PC-3 (cell line): ENCODE measurements around the gene PRSS1. TPM values are rescaled to one million over a fixed set of nuclear protein-coding genes. Genes with fewer than 3 reads are reported as not detected.

Source experiments
- ATAC-seq: fragments of 200-7000 bp; cut with Tn5 transposase; 2 replicates; pipeline ENCODE4 v1.9.1; 2020; ENCODE audit warnings: mild to moderate bottlenecking, moderate library complexity
- BruUV-seq: library from RNA; stranded (reverse); fragments of 400-500 nt; replicated peaks from 2 replicates; lab custom pipeline; 2021; lab: Mats Ljungman, UMichigan
- CTCF ChIA-PET: fragments of 300-600 bp; sonication (Branson Sonifier 250); formaldehyde crosslinking; loops from one replicate; lab custom pipeline; 2022; ENCODE audit warnings: antibody characterized with exemption; lab: Charles Lee
- POLR2A ChIA-PET: fragments of 300-600 bp; sonication (Branson Sonifier 250); formaldehyde crosslinking; loops from one replicate; lab custom pipeline; 2022; ENCODE audit warnings: antibody characterized with exemption; ENCODE audit not compliant: unreplicated experiment; lab: Charles Lee
- DNase-seq: peaks from one replicate; pipeline ENCODE4 v3.0.0-alpha.2; 2015
- H2AFZ ChIP-seq: fragments of 300-600 bp; sonication (generic); 2 replicates; pipeline ENCODE4 v1.6.0; 2016; ENCODE audit warnings: antibody characterized with exemption, low read length
- H3F3A ChIP-seq: fragments of 300-600 bp; sonication (generic); one replicate; pipeline ENCODE4 v1.6.0; 2017; ENCODE audit warnings: antibody characterized with exemption, low read length, control low read depth, mild to moderate bottlenecking; ENCODE audit not compliant: unreplicated experiment
- H3K27ac ChIP-seq: fragments of 300-600 bp; sonication (generic); 2 replicates; pipeline ENCODE4 v1.5.1; 2016; ENCODE audit warnings: mild to moderate bottlenecking, low read length
- H3K27me3 ChIP-seq: fragments of 300-600 bp; sonication (generic); 2 replicates; pipeline ENCODE4 v1.6.1; 2016; ENCODE audit warnings: low read length, mixed read lengths
- H3K36me3 ChIP-seq: fragments of 300-600 bp; sonication (generic); 2 replicates; pipeline ENCODE4 v1.6.1; 2016; ENCODE audit warnings: low read depth, mixed run types, low read length, mixed read lengths
- H3K4me1 ChIP-seq: fragments of 300-600 bp; sonication (generic); 2 replicates; pipeline ENCODE4 v1.5.1; 2016; ENCODE audit warnings: low read length; ENCODE audit not compliant: insufficient read depth
- H3K4me2 ChIP-seq: fragments of 300-600 bp; sonication (generic); 2 replicates; pipeline ENCODE4 v1.6.0; 2016; ENCODE audit warnings: low read length
- H3K4me3 ChIP-seq: fragments of 300-600 bp; sonication (generic); 2 replicates; pipeline ENCODE4 v1.5.1; 2016; ENCODE audit warnings: mild to moderate bottlenecking, low read length, mixed read lengths
- H3K79me2 ChIP-seq: fragments of 300-600 bp; sonication (generic); 2 replicates; pipeline ENCODE4 v1.6.1; 2017; ENCODE audit warnings: low read length, mixed read lengths
- H3K9ac ChIP-seq: fragments of 300-600 bp; sonication (generic); 2 replicates; pipeline ENCODE4 v1.6.0; 2016; ENCODE audit warnings: mild to moderate bottlenecking, low read length
- H3K9me2 ChIP-seq: fragments of 300-600 bp; sonication (generic); replicated peaks from 2 replicates; pipeline ENCODE4 v1.6.1; 2016; ENCODE audit warnings: mixed run types, low read length, mixed read lengths
- H3K9me3 ChIP-seq: fragments of 300-600 bp; sonication (generic); 2 replicates; pipeline ENCODE4 v1.6.1; 2016; ENCODE audit warnings: low read length, mixed read lengths
- H4K20me1 ChIP-seq: fragments of 300-600 bp; sonication (generic); 2 replicates; pipeline ENCODE4 v1.6.1; 2016; ENCODE audit warnings: low read length, mixed read lengths
- EZH2 ChIP-seq: fragments of 300-600 bp; sonication (generic); IDR thresholded peaks from one replicate; pipeline ENCODE4 v1.6.1; 2017; ENCODE audit warnings: antibody characterized with exemption, mild to moderate bottlenecking, low read length; ENCODE audit not compliant: unreplicated experiment
- EZH2phosphoT487 ChIP-seq: fragments of 300-600 bp; sonication (generic); IDR thresholded peaks from 2 replicates; pipeline ENCODE4 v1.6.1; 2018; ENCODE audit warnings: mild to moderate bottlenecking, antibody characterized with exemption, low read length, borderline replicate concordance
- intact Hi-C: fragments of 100-400 bp; cut with micrococcal nuclease; formaldehyde crosslinking; loops from 2 replicates; pipeline ENCODE4 v1.9.0; 2023
- total RNA-seq: library from RNA; depleted of rRNA; stranded (reverse); fragments of >200 nt; gene quantifications from 2 replicates; pipeline ENCODE4 v1.2.3, GENCODE V29; 2014
- TF ChIP-seq, protein P1 (sequence below): fragments of 300-600 bp; sonication (generic); conservative IDR thresholded peaks from 2 replicates; pipeline ENCODE4 v1.5.1; 2017; ENCODE audit warnings: antibody characterized with exemption, low read depth, mild to moderate bottlenecking, low read length

PRSS1 gene
- total RNA-seq, 1 experiment from 2014 or later = not detected

DNA sequence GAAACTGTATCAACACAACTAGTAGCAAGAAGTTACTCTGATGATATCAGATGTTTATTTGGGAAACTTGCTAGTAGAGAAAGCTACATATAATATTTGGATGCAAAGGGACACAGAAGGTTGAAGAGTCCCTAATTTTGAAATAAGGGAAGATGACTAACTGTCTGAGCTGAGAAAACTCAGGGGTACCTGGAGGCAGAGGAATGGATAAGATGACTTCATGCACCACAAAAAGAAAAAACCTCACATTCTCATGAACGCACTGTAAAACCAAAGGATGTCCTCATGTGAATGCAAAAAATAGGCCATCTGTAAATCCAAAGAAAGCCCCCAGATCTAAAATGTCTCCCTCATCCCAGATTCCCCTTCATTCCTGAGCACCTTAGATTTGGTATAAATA, 50.8 kb downstream of the PRSS1 start:
- DNase-seq (no peak), ATAC-seq (no peak)
- no peaks in the 10 kb centered on the region for H3K27me3 ChIP-seq
- H3K79me2 ChIP-seq = peaks cover 56% of the 10 kb centered on the region
- H3K9me2 ChIP-seq = no peaks in the 10 kb centered on the region
- POLR2A ChIA-PET = no interaction called here
- CTCF ChIA-PET = interaction anchor here (0.7 kb wide), 1 partner anchor 8 kb away, joined by 3 read pairs; no protein-coding TSS in a partner anchor
- no TSS peak for BruUV-seq
- intact Hi-C loops = no loop called here
- H3K36me3 ChIP-seq = peaks cover 30% of the 10 kb centered on the region
- H3K4me3 ChIP-seq = no peak overlapping the region
- H4K20me1 ChIP-seq = no peaks in the 10 kb centered on the region
- H3K27ac ChIP-seq = 0 out of 2 replicates have a peak overlapping the region, but pooled peaks have one; percentile 99
- H2AFZ ChIP-seq = no peak overlapping the region
- TF ChIP-seq, protein P1, sequence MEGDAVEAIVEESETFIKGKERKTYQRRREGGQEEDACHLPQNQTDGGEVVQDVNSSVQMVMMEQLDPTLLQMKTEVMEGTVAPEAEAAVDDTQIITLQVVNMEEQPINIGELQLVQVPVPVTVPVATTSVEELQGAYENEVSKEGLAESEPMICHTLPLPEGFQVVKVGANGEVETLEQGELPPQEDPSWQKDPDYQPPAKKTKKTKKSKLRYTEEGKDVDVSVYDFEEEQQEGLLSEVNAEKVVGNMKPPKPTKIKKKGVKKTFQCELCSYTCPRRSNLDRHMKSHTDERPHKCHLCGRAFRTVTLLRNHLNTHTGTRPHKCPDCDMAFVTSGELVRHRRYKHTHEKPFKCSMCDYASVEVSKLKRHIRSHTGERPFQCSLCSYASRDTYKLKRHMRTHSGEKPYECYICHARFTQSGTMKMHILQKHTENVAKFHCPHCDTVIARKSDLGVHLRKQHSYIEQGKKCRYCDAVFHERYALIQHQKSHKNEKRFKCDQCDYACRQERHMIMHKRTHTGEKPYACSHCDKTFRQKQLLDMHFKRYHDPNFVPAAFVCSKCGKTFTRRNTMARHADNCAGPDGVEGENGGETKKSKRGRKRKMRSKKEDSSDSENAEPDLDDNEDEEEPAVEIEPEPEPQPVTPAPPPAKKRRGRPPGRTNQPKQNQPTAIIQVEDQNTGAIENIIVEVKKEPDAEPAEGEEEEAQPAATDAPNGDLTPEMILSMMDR = no peak
- no peak for TF ChIP-seq EZH2phosphoT487
- no peak for TF ChIP-seq EZH2
- H3F3A ChIP-seq = no peaks in the 10 kb centered on the region
- H3K4me1 ChIP-seq = peaks cover 38% of the 10 kb centered on the region
- no peak overlapping the region for H3K9ac ChIP-seq
- H3K9me3 ChIP-seq = no peaks in the 10 kb centered on the region
- no peak overlapping the region for H3K4me2 ChIP-seq

- CTCF ChIA-PET = no interaction called here
These were observed 51.5 kb downstream of the PRSS1 start for GRCh38 chr7:142800699-142801260.

More at GRCh38 chr7:142800699-142801260, 51.5 kb downstream of the PRSS1 start:
- peaks cover 30% of the 10 kb centered on the region for H3K36me3 ChIP-seq
- no TSS peak for BruUV-seq
- H4K20me1 ChIP-seq = no peaks in the 10 kb centered on the region
- DNase-seq (no peak), ATAC-seq (no peak)
- intact Hi-C loops = no loop called here
- TF ChIP-seq EZH2phosphoT487 (no peak), EZH2 (no peak)
- TF ChIP-seq, protein P1 = no peak
- no peaks in the 10 kb centered on the region for H3F3A ChIP-seq
- peaks cover 31% of the 10 kb centered on the region for H3K4me1 ChIP-seq
- H3K4me2 ChIP-seq = no peak overlapping the region
- no peak overlapping the region for H3K9ac ChIP-seq
- no peak overlapping the region for H3K4me3 ChIP-seq
- POLR2A ChIA-PET = no interaction called here
- no peaks in the 10 kb centered on the region for H3K27me3 ChIP-seq
- no peak overlapping the region for H3K27ac ChIP-seq
- H2AFZ ChIP-seq = no peak overlapping the region
- H3K79me2 ChIP-seq = peaks cover 52% of the 10 kb centered on the region
- H3K9me3 ChIP-seq = no peaks in the 10 kb centered on the region
- no peaks in the 10 kb centered on the region for H3K9me2 ChIP-seq
